HL-60/S4 (cell line): ENCODE results near the gene CRHR1.
"Not testable (repeated sequence)": the region's sequence is repeated elsewhere in the genome, so short reads cannot be mapped to it uniquely, and the experiment has no call there.

Experiments
- in situ Hi-C: fragments of 300-500 bp; cut with MboI; formaldehyde crosslinking; loops from 2 replicates; pipeline ENCODE4 v1.14.3; 2022; ENCODE audit warnings: low sequenced_read_pairs

Gene CRHR1

GRCh38 chr17:45784293-45784740, at the start of gene CRHR1:
Gene CRHR1 (plus strand): TSS chr17:45784320. CDS start chr17:45784545, 225 bp downstream.
- in situ Hi-C loops, result no loop called here

DNA sequence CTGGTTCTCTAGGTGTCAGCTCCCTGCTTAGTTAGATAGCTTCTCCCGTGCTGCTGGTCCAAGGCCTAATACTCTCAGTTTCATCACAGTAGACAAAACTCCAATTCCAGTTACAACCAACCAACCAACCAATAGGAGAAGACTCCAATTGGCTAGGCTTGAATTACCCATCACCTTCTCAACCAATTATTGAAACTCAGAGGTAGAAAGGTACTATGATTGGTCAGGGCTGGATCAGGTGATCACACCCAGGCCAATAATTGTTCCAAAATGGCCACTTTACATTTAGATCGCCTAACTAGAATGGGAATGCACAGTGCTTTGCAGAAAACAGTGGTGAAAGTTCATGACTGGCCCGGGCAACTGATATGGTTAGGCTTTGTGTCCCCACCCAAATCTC, 49.5 kb upstream of the CRHR1 start:
- in situ Hi-C loops, result no loop called here

GRCh38 chr17:45735488-45735887, 48.6 kb upstream of the CRHR1 start:
- in situ Hi-C loops, result no loop called here

- in situ Hi-C loops, result no loop called here
Measured at GRCh38 chr17:45739786-45740185, 44.3 kb upstream of the CRHR1 start.

GRCh38 chr17:45740553-45741330, 43.4 kb upstream of the CRHR1 start:
- in situ Hi-C loops, result no loop called here

DNA sequence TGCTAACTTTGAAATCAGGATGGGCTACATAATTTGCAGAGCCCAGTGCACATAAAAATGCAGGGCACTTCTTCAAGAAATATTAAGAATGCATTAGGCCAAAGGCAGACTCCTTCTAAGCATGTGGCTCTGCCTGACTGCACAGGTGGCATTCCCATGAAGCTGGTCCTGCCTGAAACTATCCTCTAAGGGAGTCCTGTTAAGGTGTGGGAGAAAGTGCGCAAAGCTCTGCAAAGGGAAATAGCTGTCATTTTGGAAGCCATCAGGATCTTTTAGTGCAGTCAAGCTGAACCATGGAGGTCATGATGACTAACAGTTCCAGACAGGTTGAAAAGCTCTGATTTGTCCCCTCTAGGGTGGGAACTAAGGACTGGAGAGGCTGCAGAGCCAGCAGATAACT, 41.9 kb upstream of the CRHR1 start:
- in situ Hi-C loops, result no loop called here

DNA sequence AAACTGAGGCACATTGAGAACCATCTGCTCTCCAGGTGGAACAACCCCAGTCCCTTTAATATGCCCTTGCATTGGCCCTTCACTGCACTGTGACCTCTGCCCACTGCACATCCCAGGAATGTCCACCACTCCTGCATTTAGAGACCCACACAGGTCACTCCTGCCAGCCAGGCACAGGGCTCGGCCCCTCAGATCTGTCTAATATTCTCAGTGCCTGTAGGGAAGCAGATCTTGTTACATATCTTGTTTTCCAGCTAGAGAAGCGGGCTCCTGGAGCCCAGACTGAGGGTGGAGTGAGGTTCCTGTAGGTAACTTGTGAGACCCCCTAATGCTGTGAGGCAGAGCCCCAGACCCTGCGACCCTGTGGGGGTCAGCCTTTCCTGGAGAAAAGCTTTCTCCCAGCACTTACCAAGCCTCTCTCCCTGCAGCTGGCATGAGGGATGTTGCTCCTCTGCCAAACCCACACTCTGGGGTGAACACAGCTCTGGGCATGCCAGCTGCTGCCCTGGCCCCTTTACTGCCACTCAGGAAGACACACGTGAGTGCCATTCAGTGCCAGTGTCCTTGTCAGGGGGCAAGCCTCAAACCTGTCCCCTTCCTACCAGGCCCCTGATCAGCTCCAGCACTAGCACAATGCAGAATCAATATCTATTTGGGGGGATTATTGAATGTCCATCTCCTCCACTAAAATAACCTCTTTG, 40.3 kb upstream of the CRHR1 start:
- in situ Hi-C loops, result no loop called here

- in situ Hi-C loops, result not testable (repeated sequence)
Measured at GRCh38 chr17:45744826-45745225, 39.3 kb upstream of the CRHR1 start.

- in situ Hi-C loops, result no loop called here
Measured at GRCh38 chr17:45745601-45746494, 38.3 kb upstream of the CRHR1 start.

- in situ Hi-C loops, result no loop called here
Measured at GRCh38 chr17:45747911-45748310, 36.2 kb upstream of the CRHR1 start.

DNA sequence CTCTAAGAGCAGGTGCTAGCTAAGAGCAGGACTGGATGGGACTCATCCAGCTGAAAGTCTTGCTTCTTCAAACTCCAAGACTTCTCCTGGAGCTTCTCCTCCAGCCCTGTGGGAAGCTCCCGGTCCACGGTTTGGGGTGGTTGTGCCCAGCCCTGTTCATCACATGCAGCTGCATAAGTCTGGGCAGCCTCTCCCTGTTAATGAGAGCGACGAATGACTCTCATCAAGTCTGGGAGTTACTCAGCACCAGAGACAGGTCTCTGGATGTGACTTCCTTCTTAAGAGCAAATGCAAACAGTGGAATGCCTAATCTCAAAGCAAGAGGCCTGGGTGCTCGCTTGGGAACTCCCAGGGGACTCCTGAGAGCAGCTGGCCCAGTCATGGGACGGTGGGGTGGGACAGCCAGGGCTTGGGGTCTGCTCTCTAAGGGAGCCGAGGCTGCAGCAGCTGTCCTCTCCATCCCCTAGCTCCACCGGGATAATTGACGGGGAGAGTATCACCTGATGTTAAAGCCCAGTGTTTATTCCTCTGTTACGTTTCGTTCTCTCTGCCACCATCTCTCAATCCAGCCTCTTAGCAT, 35.3 kb upstream of the CRHR1 start:
- in situ Hi-C loops, result no loop called here

DNA sequence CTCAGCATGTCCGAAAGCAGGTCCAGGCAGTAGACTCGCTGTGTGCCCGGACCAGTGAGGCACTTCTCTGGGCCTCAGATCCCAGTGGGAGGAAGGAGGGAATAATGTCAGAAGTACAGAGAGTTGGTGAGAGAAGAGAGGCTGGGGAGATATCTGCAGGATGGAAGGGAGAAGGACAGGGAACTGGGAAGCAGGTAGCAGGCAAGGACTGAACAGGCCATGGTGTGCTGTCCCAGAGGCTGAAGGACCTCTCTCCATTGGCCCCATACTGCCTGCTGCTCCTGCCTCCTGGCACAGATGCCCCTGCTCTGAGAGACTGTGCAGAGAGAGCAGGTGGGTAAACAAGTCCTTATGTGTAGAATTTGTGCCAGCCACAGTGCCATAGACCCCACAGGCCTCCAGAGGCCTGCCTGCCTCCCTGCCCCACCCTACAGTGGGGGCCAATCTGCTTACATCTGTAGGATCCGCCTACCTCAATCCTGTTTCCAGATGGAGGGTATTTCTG, 34.2 kb upstream of the CRHR1 start:
- in situ Hi-C loops, result no loop called here

DNA sequence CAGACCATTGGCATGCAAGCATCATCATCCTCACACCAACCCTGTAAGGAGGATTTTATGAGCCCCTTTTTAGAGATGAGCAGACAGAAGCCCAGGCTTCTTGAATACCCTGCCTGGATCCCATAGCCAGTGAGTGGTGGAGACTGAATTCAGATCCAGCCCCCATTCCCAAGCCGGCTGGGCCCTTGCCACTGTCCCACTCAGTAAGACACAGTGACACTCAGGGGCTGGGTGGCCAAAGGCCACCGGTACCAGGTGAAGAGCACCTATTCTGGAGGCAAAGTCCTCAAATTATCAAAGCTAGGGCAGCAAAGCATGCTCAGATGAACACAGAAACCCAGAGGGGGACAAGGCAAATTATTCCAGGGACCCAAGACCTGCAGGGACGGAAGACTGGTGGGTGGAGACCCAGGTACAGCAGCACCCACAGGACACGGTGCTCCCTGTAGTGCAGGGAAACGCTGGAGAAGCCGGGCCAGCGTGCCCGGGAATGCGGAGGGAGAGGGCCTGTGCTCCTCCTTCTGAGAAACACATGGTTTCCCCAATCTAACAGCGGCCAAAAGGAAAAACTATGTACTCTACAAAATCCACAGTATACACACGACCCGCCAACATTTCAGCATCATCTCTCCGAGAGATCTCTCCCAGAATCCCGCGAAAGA, 33.2 kb upstream of the CRHR1 start:
- in situ Hi-C loops, result no loop called here

DNA sequence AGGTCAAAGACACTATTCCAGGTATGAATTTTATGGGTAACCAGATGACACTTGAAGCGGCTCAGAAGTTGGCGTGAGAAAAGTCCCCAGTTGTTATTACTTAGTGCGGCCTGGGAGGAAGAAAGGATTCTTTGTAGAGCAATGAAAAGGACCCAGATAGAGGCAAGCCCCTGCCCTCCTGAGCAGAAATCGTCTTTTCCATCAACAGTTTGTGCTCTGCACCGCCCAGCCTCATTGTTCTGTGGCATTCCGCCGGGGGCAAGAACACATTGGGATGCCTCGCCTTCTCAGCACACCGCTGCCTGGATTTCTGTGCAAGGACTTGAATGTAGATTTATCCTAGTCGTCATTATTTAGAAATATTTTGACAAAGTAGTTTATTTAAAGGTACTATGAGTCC, 32.7 kb upstream of the CRHR1 start:
- in situ Hi-C loops, result no loop called here

DNA sequence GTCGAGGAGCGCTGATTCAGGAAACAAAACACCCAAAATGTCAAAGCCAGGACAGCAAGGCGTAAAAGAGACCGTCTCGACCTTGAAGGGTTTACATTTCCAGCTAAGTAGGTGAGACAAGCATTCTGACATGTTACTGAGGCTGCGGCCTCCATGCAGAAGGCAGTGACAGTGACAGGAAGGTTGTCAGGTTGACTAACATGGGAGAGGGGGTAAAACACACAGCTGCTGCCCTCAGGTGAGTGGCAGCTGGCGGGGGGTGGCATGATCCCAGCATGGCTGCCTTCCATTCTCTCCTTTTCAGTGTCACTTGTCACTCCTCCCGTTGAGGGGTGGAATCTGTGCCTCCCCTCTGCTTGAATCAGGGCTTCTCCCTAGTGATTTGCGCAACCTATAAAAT, 31.9 kb upstream of the CRHR1 start:
- in situ Hi-C loops, result no loop called here

DNA sequence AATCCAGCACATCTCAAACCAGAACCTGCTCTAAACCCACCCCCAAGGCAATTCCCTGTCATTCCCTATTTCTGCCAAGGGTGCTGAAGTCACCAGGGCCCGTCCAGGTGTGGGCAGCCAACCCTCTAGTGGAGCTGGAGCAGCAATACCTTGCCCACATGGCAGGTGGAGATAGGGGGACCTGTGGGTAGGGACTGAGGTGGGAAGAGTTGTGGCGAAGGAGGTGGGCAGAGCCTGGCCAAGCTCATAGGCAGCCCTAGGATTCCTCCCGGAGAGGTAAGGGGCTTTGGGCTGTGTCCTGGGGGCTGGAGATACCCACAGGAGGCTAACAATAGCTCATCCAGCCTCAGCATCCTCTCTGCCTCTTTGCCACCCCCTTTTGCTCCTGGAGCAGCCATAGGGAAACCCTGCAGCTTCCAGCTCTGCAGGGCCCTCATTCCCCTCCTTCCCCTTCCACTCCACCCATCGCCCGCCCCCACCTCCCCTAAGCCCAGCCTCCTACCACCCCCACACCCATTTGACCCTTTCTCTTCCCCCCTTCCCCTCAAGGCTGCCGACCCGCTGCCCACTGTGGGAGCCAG, 30.4 kb upstream of the CRHR1 start:
- in situ Hi-C loops, result no loop called here

- in situ Hi-C loops, result no loop called here
Measured at GRCh38 chr17:45755050-45755449, 29.1 kb upstream of the CRHR1 start.

DNA sequence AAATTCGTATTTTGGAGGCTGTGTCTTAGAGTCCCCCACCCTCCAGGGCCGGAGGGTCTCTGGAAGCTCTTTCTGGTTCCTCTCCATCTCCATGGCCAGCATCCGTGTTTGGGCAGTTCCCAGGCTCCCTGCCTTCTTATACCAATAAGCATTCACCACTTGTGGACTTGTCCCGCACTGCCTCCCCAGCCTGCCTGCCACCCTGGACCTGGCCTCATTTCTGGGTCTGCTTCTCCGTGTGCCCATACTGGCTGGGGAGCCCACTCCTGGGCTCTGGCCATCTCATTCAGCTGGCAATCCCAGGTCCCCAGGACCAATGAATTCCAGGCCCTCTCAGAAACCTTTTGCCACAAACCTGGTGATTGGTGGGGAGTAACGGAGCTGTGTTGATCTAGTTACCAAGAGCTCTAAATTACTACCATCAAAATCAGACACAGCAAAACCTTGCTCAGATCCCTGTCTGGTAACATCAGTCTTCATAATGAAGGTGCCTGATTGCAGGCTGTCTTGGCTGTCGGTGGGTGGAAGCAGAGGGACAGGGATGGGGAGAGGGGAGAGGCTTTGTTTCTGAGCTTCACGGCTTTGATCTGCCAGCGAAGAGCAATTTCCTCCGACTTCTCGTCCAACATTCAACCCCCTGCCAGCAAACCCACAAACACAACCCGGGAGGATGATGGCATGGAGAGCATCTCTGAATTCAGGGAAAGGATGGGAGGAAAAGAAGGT, 27.7 kb upstream of the CRHR1 start:
- in situ Hi-C loops, result no loop called here
